GM12878 (cell line): ENCODE measurements around the gene VIPR2. TPM values are rescaled to one million over a fixed set of nuclear protein-coding genes. Genes with fewer than 3 reads are reported as not detected.

ENCODE experiments used
- ATAC-seq: fragments of 200-7000 bp; cut with Tn5 transposase; 3 replicates; pipeline ENCODE4 v1.9.1; 2020; ENCODE audit warnings: mild to moderate bottlenecking, moderate library complexity
- BruUV-seq: library from RNA; stranded (reverse); fragments of 400-500 nt; replicated peaks from 2 replicates; lab custom pipeline; 2021; lab: Mats Ljungman, UMichigan
- CTCF ChIA-PET: fragments of 300-600 bp; sonication (Branson Sonifier 250); formaldehyde crosslinking; extraction: SDS; loops from one replicate; lab custom pipeline; 2021; ENCODE audit warnings: inconsistent platforms; lab: Yijun Ruan, JAX
- POLR2A ChIA-PET: fragments of 350-600 bp; formaldehyde crosslinking; extraction: SDS; loops from one replicate; lab custom pipeline; 2021; ENCODE audit warnings: inconsistent platforms; lab: Charles Lee
- RAD21 ChIA-PET: fragments of 300-600 bp; sonication (Branson Sonifier 250); formaldehyde crosslinking; loops from one replicate; lab custom pipeline; 2023; ENCODE audit warnings: antibody characterized with exemption; ENCODE audit not compliant: unreplicated experiment; lab: Charles Lee
- SMC1A ChIA-PET: fragments of 300-600 bp; sonication (Branson Sonifier 250); formaldehyde crosslinking; loops from one replicate; lab custom pipeline; 2023; ENCODE audit not compliant: unreplicated experiment, uncharacterized antibody; lab: Charles Lee
- DNase-seq: peaks from one replicate; pipeline ENCODE4 v3.0.0-alpha.2; 2011; ENCODE audit warnings: low read depth, low spot score
- FAIRE-seq: peaks from 3 replicates; lab custom pipeline; 2011; peaks lifted over from hg19 to GRCh38; lab: Jason Lieb, UNC
- H2AFZ ChIP-seq: 2 replicates; pipeline ENCODE4 v1.6.0; 2011; ENCODE audit warnings: low read depth, low read length, control low read depth; ENCODE audit not compliant: control insufficient read depth
- H3K27ac ChIP-seq: 2 replicates; pipeline ENCODE4 v1.5.1; 2011; ENCODE audit warnings: control low read depth; ENCODE audit not compliant: control insufficient read depth, insufficient read depth
- H3K27me3 ChIP-seq, 2 experiments: replicated peaks in 1 of 2; 2 replicates each; pipeline versions ENCODE4 v1.6.0 to v1.6.1; 2011; ENCODE audit warnings: low read length in 1 of 2; ENCODE audit not compliant: control insufficient read depth in 2 of 2, insufficient read depth in 2 of 2
- H3K36me3 ChIP-seq, 2 experiments: 2 replicates each; pipeline ENCODE4 v1.5.1; 2011; ENCODE audit warnings: low read length in 1 of 2; ENCODE audit not compliant: control insufficient read depth in 2 of 2, insufficient read depth in 2 of 2
- H3K4me1 ChIP-seq: 2 replicates; pipeline ENCODE4 v1.6.1; 2011; ENCODE audit warnings: mild to moderate bottlenecking, low read length, moderate library complexity, mixed read lengths; ENCODE audit not compliant: control insufficient read depth, insufficient read depth
- H3K4me2 ChIP-seq: 2 replicates; pipeline ENCODE4 v1.6.0; 2011; ENCODE audit warnings: control low read depth; ENCODE audit not compliant: control insufficient read depth, insufficient read depth
- H3K4me3 ChIP-seq: fragments of 200-600 bp; sonication (generic); 2 replicates; pipeline ENCODE4 v1.5.1; 2016
- H3K79me2 ChIP-seq: 2 replicates; pipeline ENCODE4 v1.6.0; 2011; ENCODE audit warnings: low read length; ENCODE audit not compliant: control insufficient read depth, insufficient read depth
- H3K9ac ChIP-seq: 2 replicates; pipeline ENCODE4 v1.8.0; 2011; ENCODE audit warnings: low read length, control low read depth, mixed read lengths; ENCODE audit not compliant: control insufficient read depth, insufficient read depth
- H3K9me3 ChIP-seq: replicated peaks from 3 replicates; pipeline ENCODE4 v1.5.1; 2011; ENCODE audit warnings: mild to moderate bottlenecking, low read length; ENCODE audit not compliant: control insufficient read depth, insufficient read depth
- H4K20me1 ChIP-seq: 2 replicates; pipeline ENCODE4 v1.6.0; 2011; ENCODE audit not compliant: control insufficient read depth, insufficient read depth
- ATF7 ChIP-seq: fragments of 450-650 bp; IDR thresholded peaks from 2 replicates; pipeline ENCODE4 v1.6.1; 2016; ENCODE audit warnings: low read depth, mild to moderate bottlenecking
- CREM ChIP-seq: IDR thresholded peaks from 2 replicates; pipeline ENCODE4 v1.6.1; 2014; ENCODE audit warnings: antibody characterized with exemption, low read depth
- EED ChIP-seq: sonication (generic); IDR thresholded peaks from 2 replicates; pipeline ENCODE4 v1.6.1; 2016; ENCODE audit warnings: antibody characterized with exemption, low read depth
- FOXM1 ChIP-seq: IDR thresholded peaks from 2 replicates; pipeline ENCODE4 v1.6.1; 2012; ENCODE audit warnings: low read depth, mild to moderate bottlenecking, inconsistent platforms, low read length, moderate library complexity
- GATAD2B ChIP-seq: fragments of 450-650 bp; conservative IDR thresholded peaks from 2 replicates; pipeline ENCODE4 v1.6.1; 2017; ENCODE audit warnings: low read depth, mild to moderate bottlenecking, moderate library complexity
- HCFC1 ChIP-seq: fragments of 150-350 bp; IDR thresholded peaks from 2 replicates; pipeline ENCODE4 v1.6.1; 2014; ENCODE audit warnings: low read length
- NRF1 ChIP-seq: conservative IDR thresholded peaks from 2 replicates; pipeline ENCODE4 v1.6.1; 2011; ENCODE audit warnings: mild to moderate bottlenecking, low read depth, low read length, improper control_type of control experiment
- POLR2AphosphoS2 ChIP-seq: IDR thresholded peaks from 2 replicates; pipeline ENCODE4 v1.6.1; 2011; ENCODE audit warnings: low read depth, mild to moderate bottlenecking, low read length, improper control_type of control experiment, moderate library complexity
- RCOR1 ChIP-seq: conservative IDR thresholded peaks from 2 replicates; pipeline ENCODE4 v1.6.1; 2012; ENCODE audit warnings: low read depth, low read length, improper control_type of control experiment
- RELA ChIP-seq: fragments of 450-650 bp; IDR thresholded peaks from 2 replicates; pipeline ENCODE4 v1.8.0; 2014; ENCODE audit warnings: borderline replicate concordance; ENCODE audit not compliant: partially characterized antibody
- SMARCA5 ChIP-seq: fragments of 450-650 bp; IDR thresholded peaks from 2 replicates; pipeline ENCODE4 v1.6.1; 2017; ENCODE audit warnings: mild to moderate bottlenecking
- TBL1XR1 ChIP-seq: IDR thresholded peaks from 2 replicates; pipeline ENCODE4 v1.6.1; 2012; ENCODE audit warnings: low read depth, low read length, improper control_type of control experiment
- WGBS: methylation state at CpG from one replicate; pipeline ENCODE4 v1.1.6; 2016; ENCODE audit warnings: low lambda C conversion rate; ENCODE audit not compliant: insufficient replicate concordance, insufficient coverage; ENCODE audit errors: missing lambda C conversion rate; 5-methylcytosine and 5-hydroxymethylcytosine counted together
- in situ Hi-C: fragments of 300-500 bp; cut with MboI; formaldehyde crosslinking; loops from 9 replicates; pipeline ENCODE4 v1.14.3; 2018; ENCODE audit warnings: mixed read lengths
- intact Hi-C: fragments of 100-400 bp; cut with micrococcal nuclease; formaldehyde crosslinking; loops from one replicate; pipeline ENCODE4 v1.14.2; 2022; ENCODE audit not compliant: unreplicated experiment
- polyA plus RNA-seq, 11 experiments: library from polyadenylated mRNA; depleted of rRNA in 4 of 11; unstranded in 6 of 11; stranded (reverse) in 5 of 11; fragments of >200 nt; fragmentation: Nextera tagmentation in 4 of 11; fragmentation: Illumina TruSeq in 1 of 11; extraction: Ambion mirVana in 4 of 11; extraction: Trizol in 1 of 11; gene quantifications; 1 replicate in 1 of 11; 2 replicates in 10 of 11; pipeline versions ENCODE4 v1.2.1 to v1.2.3, GENCODE V29; 2011 to 2016; ENCODE audit warnings: inconsistent platforms in 2 of 11, missing spikeins in 2 of 11, low read depth in 1 of 11
- total RNA-seq, 4 experiments: library from RNA; depleted of rRNA in 3 of 4; stranded (reverse); fragments of >200 nt in 3 of 4; fragmentation: Illumina TruSeq in 1 of 4; extraction: Trizol in 1 of 4; gene quantifications; 2 replicates each; pipeline versions ENCODE4 v1.2.1 to v1.2.3, GENCODE V29; 2013 to 2021
- TF ChIP-seq, protein P1 (sequence below): IDR thresholded peaks from 2 replicates; pipeline ENCODE4 v1.6.1; 2012; ENCODE audit warnings: improper control_type of control experiment, low read depth, low read length; ENCODE audit not compliant: insufficient replicate concordance

VIPR2 gene
- total and polyA plus RNA-seq, 10 of the 15 experiments (the other 5 are each of a cell fraction or from before 2014, with no cell fraction given): not detected

GRCh38 chr7:159051916-159052315, 92.8 kb downstream of the VIPR2 start:
- no peak for ATAC-seq
- H3K36me3 ChIP-seq: no peaks in the 10 kb centered on the region
- no peak overlapping the region for H3K4me3 ChIP-seq
- no peaks in the 10 kb centered on the region for H3K79me2 ChIP-seq
- H2AFZ ChIP-seq: no peak overlapping the region
- BruUV-seq: no TSS peak
- H3K9me3 ChIP-seq: no peaks in the 10 kb centered on the region
- intact Hi-C loops: no loop called here
- in situ Hi-C loops: no loop called here
- TF ChIP-seq RELA (no peak), SMARCA5 (no peak), POLR2AphosphoS2 (no peak), CREM (no peak), GATAD2B (no peak)
- POLR2A ChIA-PET: no interaction called here
- H3K4me1 ChIP-seq: no peaks in the 10 kb centered on the region
- no peak for DNase-seq
- no peaks in the 10 kb centered on the region for H4K20me1 ChIP-seq
- H3K9ac ChIP-seq: no peak overlapping the region
- FAIRE-seq: no peak
- WGBS: 2% methylated on average over 2 of the region's 2 CpGs
- H3K27me3 ChIP-seq: no peaks in the 10 kb centered on the region; a peak in 1 of 4 replicates
- RAD21 ChIA-PET: no interaction called here
- CTCF ChIA-PET: no interaction called here
- H3K4me2 ChIP-seq: no peak overlapping the region
- no peak overlapping the region for H3K27ac ChIP-seq
- SMC1A ChIA-PET: interaction anchor here (0.9 kb wide), 1 partner anchor 11 kb away, joined by 3 read pairs; no protein-coding TSS in a partner anchor

- no peaks in the 10 kb centered on the region for H4K20me1 ChIP-seq
- 70% methylated on average over 2 of the region's 2 CpGs for WGBS
- RAD21 ChIA-PET: no interaction called here
- no peak overlapping the region for H3K27ac ChIP-seq
- intact Hi-C loops: no loop called here
- H3K4me2 ChIP-seq: no peak overlapping the region
- ATAC-seq: no peak
- no peaks in the 10 kb centered on the region for H3K27me3 ChIP-seq
- H3K4me3 ChIP-seq: no peak overlapping the region
- no peak overlapping the region for H2AFZ ChIP-seq
- no peaks in the 10 kb centered on the region for H3K9me3 ChIP-seq
- no peaks in the 10 kb centered on the region for H3K4me1 ChIP-seq
- no peak for DNase-seq
- SMC1A ChIA-PET: no interaction called here
- no peak for FAIRE-seq
- POLR2A ChIA-PET: no interaction called here
- no peak overlapping the region for H3K9ac ChIP-seq
- CTCF ChIA-PET: no interaction called here
- in situ Hi-C loops: no loop called here
- no peaks in the 10 kb centered on the region for H3K79me2 ChIP-seq
- no peaks in the 10 kb centered on the region for H3K36me3 ChIP-seq
- no TSS peak for BruUV-seq
- TF ChIP-seq EED (no peak), NRF1 (no peak), RCOR1 (no peak), TBL1XR1 (no peak), ATF7 (no peak), HCFC1 (no peak), FOXM1 (no peak)
- TF ChIP-seq, protein P1, sequence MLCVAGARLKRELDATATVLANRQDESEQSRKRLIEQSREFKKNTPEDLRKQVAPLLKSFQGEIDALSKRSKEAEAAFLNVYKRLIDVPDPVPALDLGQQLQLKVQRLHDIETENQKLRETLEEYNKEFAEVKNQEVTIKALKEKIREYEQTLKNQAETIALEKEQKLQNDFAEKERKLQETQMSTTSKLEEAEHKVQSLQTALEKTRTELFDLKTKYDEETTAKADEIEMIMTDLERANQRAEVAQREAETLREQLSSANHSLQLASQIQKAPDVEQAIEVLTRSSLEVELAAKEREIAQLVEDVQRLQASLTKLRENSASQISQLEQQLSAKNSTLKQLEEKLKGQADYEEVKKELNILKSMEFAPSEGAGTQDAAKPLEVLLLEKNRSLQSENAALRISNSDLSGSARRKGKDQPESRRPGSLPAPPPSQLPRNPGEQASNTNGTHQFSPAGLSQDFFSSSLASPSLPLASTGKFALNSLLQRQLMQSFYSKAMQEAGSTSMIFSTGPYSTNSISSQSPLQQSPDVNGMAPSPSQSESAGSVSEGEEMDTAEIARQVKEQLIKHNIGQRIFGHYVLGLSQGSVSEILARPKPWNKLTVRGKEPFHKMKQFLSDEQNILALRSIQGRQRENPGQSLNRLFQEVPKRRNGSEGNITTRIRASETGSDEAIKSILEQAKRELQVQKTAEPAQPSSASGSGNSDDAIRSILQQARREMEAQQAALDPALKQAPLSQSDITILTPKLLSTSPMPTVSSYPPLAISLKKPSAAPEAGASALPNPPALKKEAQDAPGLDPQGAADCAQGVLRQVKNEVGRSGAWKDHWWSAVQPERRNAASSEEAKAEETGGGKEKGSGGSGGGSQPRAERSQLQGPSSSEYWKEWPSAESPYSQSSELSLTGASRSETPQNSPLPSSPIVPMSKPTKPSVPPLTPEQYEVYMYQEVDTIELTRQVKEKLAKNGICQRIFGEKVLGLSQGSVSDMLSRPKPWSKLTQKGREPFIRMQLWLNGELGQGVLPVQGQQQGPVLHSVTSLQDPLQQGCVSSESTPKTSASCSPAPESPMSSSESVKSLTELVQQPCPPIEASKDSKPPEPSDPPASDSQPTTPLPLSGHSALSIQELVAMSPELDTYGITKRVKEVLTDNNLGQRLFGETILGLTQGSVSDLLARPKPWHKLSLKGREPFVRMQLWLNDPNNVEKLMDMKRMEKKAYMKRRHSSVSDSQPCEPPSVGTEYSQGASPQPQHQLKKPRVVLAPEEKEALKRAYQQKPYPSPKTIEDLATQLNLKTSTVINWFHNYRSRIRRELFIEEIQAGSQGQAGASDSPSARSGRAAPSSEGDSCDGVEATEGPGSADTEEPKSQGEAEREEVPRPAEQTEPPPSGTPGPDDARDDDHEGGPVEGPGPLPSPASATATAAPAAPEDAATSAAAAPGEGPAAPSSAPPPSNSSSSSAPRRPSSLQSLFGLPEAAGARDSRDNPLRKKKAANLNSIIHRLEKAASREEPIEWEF: no peak
Measured at GRCh38 chr7:159050704-159051103, 94.0 kb downstream of the VIPR2 start.
